HEK293 (cell line): ENCODE measurements around the gene TNFRSF4.

ENCODE experiments used
- ATF2 ChIP-seq: fragments of 450-650 bp; formaldehyde crosslinking; IDR thresholded peaks from 2 replicates; pipeline ENCODE4 v1.5.1; 2016; ENCODE audit warnings: missing biosample characterization, missing genetic modification characterization, low read depth
- EGR2 ChIP-seq: fragments of 450-650 bp; formaldehyde crosslinking; IDR thresholded peaks from 2 replicates; pipeline ENCODE4 v1.5.1; 2016; ENCODE audit warnings: low read depth, missing biosample characterization, missing genetic modification characterization
- GFI1B ChIP-seq: fragments of 450-650 bp; formaldehyde crosslinking; IDR thresholded peaks from 2 replicates; pipeline ENCODE4 v1.5.1; 2016; ENCODE audit warnings: missing biosample characterization, missing genetic modification characterization
- KLF8 ChIP-seq: fragments of 450-650 bp; formaldehyde crosslinking; IDR thresholded peaks from 2 replicates; pipeline ENCODE4 v1.5.1; 2016; ENCODE audit warnings: missing biosample characterization, missing genetic modification characterization
- OSR2 ChIP-seq: fragments of 450-650 bp; formaldehyde crosslinking; IDR thresholded peaks from 2 replicates; pipeline ENCODE4 v1.5.1; 2016; ENCODE audit warnings: missing biosample characterization, missing genetic modification characterization
- TCF7L2 ChIP-seq: IDR thresholded peaks from 2 replicates; pipeline ENCODE4 v1.6.1; 2011; ENCODE audit warnings: low read depth, mild to moderate bottlenecking, inconsistent platforms, low read length, moderate library complexity, borderline replicate concordance
- YY1 ChIP-seq: fragments of 450-650 bp; formaldehyde crosslinking; IDR thresholded peaks from 2 replicates; pipeline ENCODE4 v1.5.1; 2018; ENCODE audit warnings: missing biosample characterization, missing genetic modification characterization
- ZBTB17 ChIP-seq: fragments of 450-650 bp; formaldehyde crosslinking; IDR thresholded peaks from 2 replicates; pipeline ENCODE4 v1.5.1; 2016; ENCODE audit warnings: missing biosample characterization, missing genetic modification characterization
- ZNF140 ChIP-seq: fragments of 450-650 bp; formaldehyde crosslinking; IDR thresholded peaks from 2 replicates; pipeline ENCODE4 v1.5.1; 2016; ENCODE audit warnings: missing biosample characterization, missing genetic modification characterization
- ZNF169 ChIP-seq: fragments of 450-650 bp; formaldehyde crosslinking; IDR thresholded peaks from 2 replicates; pipeline ENCODE4 v1.5.1; 2016; ENCODE audit warnings: missing biosample characterization, missing genetic modification characterization
- ZNF202 ChIP-seq: fragments of 450-650 bp; formaldehyde crosslinking; IDR thresholded peaks from 2 replicates; pipeline ENCODE4 v1.5.1; 2016; ENCODE audit warnings: missing biosample characterization, missing genetic modification characterization, borderline replicate concordance
- ZNF239 ChIP-seq: fragments of 450-650 bp; formaldehyde crosslinking; IDR thresholded peaks from 2 replicates; pipeline ENCODE4 v1.5.1; 2016; ENCODE audit warnings: missing biosample characterization, missing genetic modification characterization
- ZNF274 ChIP-seq, 2 experiments: fragments of 200-500 bp in 1 of 2; fragments of 450-650 bp in 1 of 2; sonication (Bioruptor generic) in 1 of 2; formaldehyde crosslinking in 1 of 2; IDR thresholded peaks; 2 replicates each; pipeline versions ENCODE4 v1.5.1 to v1.6.1; 2014 to 2016; ENCODE audit warnings: borderline replicate concordance in 1 of 2, inconsistent platforms in 1 of 2, low read length in 1 of 2, missing biosample characterization in 1 of 2, missing genetic modification characterization in 1 of 2
- ZNF561 ChIP-seq: fragments of 450-650 bp; IDR thresholded peaks from 2 replicates; pipeline ENCODE4 v1.5.1; 2018; ENCODE audit warnings: missing biosample characterization, missing genetic modification characterization, borderline replicate concordance
- ZNF571 ChIP-seq: fragments of 450-650 bp; formaldehyde crosslinking; IDR thresholded peaks from 2 replicates; pipeline ENCODE4 v1.5.0; 2017; ENCODE audit warnings: missing biosample characterization, missing genetic modification characterization
- ZNF600 ChIP-seq: fragments of 450-650 bp; formaldehyde crosslinking; IDR thresholded peaks from 2 replicates; pipeline ENCODE4 v1.5.1; 2016; ENCODE audit warnings: missing biosample characterization, missing genetic modification characterization
- ZNF621 ChIP-seq: fragments of 450-650 bp; formaldehyde crosslinking; IDR thresholded peaks from 2 replicates; pipeline ENCODE4 v1.5.1; 2017; ENCODE audit warnings: missing biosample characterization, missing genetic modification characterization
- ZNF645 ChIP-seq: fragments of 450-650 bp; formaldehyde crosslinking; IDR thresholded peaks from 2 replicates; pipeline ENCODE4; 2016; ENCODE audit warnings: missing biosample characterization, missing genetic modification characterization
- ZNF677 ChIP-seq: fragments of 450-650 bp; IDR thresholded peaks from 2 replicates; pipeline ENCODE4 v1.5.0; 2018; ENCODE audit warnings: missing biosample characterization, mild to moderate bottlenecking, missing genetic modification characterization, moderate library complexity
- ZNF777 ChIP-seq: fragments of 450-650 bp; formaldehyde crosslinking; IDR thresholded peaks from 2 replicates; pipeline ENCODE4 v1.5.1; 2017; ENCODE audit warnings: missing biosample characterization, missing genetic modification characterization, borderline replicate concordance
- ZNF843 ChIP-seq: fragments of 450-650 bp; formaldehyde crosslinking; IDR thresholded peaks from 2 replicates; pipeline ENCODE4 v1.5.1; 2016; ENCODE audit warnings: missing biosample characterization, missing genetic modification characterization
- ZSCAN16 ChIP-seq: fragments of 450-650 bp; formaldehyde crosslinking; IDR thresholded peaks from 2 replicates; pipeline ENCODE4 v1.5.1; 2016; ENCODE audit warnings: missing biosample characterization, missing genetic modification characterization
- TF ChIP-seq, protein P1 (sequence below): fragments of 450-650 bp; formaldehyde crosslinking; IDR thresholded peaks from 2 replicates; pipeline ENCODE4 v1.5.1; 2016; ENCODE audit warnings: missing biosample characterization, missing genetic modification characterization, borderline replicate concordance
- TF ChIP-seq, protein P2 (sequence below): fragments of 450-650 bp; formaldehyde crosslinking; IDR thresholded peaks from 2 replicates; pipeline ENCODE4 v1.5.1; 2016; ENCODE audit warnings: missing biosample characterization, missing genetic modification characterization
- TF ChIP-seq, protein P3 (sequence below): fragments of 450-650 bp; formaldehyde crosslinking; IDR thresholded peaks from 2 replicates; pipeline ENCODE4 v1.5.1; 2016; ENCODE audit warnings: missing biosample characterization, missing genetic modification characterization

The TNFRSF4 gene

DNA sequence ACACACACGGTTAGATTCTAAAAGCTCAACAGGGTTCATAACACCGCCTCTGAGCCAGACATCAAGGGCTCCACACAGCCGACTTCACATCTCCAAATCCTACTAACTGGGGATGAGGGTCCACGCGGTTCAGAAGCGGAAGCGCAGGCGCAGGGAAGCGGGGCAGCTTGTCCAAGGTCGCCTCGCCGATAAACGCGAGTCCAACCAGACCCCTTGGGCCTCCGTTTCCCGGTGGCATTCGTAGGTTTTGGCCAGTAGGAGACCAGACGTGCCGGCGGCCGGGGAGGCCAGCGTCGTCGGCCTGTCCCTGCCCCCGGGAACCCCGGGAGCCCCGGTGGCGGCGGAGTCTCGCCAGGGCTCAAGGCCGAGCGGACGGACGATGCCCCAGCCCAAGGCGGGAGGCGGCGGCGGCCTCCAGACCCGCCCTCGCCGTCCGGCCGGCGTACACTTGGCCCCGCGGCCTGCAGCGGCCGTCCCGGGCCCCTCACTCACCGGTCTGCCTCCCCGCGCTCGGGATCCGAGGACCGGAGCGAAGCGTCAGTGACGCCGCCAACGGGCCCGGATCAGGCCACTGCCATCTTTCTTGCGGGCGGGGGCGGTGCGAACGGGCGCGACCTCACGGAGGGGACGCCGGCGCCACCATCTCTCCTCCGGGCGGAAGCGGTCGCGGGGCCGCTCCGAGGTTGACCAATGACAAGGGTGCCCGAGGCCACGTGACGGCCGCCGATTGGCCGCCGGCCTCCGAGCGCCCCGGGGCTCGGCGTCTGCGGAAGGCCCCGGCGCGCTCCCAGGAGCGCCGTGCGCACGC is 17.7 kb upstream of the TNFRSF4 start, which contains the start of gene SDF4 (continued):
- TF ChIP-seq ZNF239 (tag by site-specific recombination) (no peak), ATF2 (no peak), ZNF843 (tag by site-specific recombination) (0 out of 2 replicates have a peak, but pooled peaks have one; percentile 37), ZSCAN16 (tag by site-specific recombination) (no peak), ZNF571 (tag by site-specific recombination) (no peak), EGR2 (tag by site-specific recombination) (peak; percentile 27; the same call in 1 of the 2 replicates), ZNF645 (tag by site-specific recombination) (no peak), ZNF561 (peak; percentile 93; the same call in 1 of the 2 replicates), ZNF169 (no peak), ZNF621 (no peak), TCF7L2 (no peak), ZNF677 (tag by site-specific recombination) (peak; percentile 39; the same call in 1 of the 2 replicates), ZNF140 (tag by site-specific recombination) (no peak), ZNF274 (IDR thresholded peaks at IDR 0.05; ENCODE audit: low read length) (no peak), ZNF274 (tag by site-specific recombination; IDR thresholded peaks at IDR 0.05; ENCODE audit: borderline replicate concordance) (no peak), ZNF202 (tag by site-specific recombination) (no peak), ZNF600 (tag by site-specific recombination) (no peak), GFI1B (tag by site-specific recombination) (no peak), OSR2 (tag by site-specific recombination) (0 out of 2 replicates have a peak, but pooled peaks have one; percentile 14), KLF8 (tag by site-specific recombination) (peak; percentile 92), YY1 (tag by site-specific recombination) (peak; percentile 99), ZNF777 (tag by site-specific recombination) (no peak), ZBTB17 (no peak)
- TF ChIP-seq, protein P1, sequence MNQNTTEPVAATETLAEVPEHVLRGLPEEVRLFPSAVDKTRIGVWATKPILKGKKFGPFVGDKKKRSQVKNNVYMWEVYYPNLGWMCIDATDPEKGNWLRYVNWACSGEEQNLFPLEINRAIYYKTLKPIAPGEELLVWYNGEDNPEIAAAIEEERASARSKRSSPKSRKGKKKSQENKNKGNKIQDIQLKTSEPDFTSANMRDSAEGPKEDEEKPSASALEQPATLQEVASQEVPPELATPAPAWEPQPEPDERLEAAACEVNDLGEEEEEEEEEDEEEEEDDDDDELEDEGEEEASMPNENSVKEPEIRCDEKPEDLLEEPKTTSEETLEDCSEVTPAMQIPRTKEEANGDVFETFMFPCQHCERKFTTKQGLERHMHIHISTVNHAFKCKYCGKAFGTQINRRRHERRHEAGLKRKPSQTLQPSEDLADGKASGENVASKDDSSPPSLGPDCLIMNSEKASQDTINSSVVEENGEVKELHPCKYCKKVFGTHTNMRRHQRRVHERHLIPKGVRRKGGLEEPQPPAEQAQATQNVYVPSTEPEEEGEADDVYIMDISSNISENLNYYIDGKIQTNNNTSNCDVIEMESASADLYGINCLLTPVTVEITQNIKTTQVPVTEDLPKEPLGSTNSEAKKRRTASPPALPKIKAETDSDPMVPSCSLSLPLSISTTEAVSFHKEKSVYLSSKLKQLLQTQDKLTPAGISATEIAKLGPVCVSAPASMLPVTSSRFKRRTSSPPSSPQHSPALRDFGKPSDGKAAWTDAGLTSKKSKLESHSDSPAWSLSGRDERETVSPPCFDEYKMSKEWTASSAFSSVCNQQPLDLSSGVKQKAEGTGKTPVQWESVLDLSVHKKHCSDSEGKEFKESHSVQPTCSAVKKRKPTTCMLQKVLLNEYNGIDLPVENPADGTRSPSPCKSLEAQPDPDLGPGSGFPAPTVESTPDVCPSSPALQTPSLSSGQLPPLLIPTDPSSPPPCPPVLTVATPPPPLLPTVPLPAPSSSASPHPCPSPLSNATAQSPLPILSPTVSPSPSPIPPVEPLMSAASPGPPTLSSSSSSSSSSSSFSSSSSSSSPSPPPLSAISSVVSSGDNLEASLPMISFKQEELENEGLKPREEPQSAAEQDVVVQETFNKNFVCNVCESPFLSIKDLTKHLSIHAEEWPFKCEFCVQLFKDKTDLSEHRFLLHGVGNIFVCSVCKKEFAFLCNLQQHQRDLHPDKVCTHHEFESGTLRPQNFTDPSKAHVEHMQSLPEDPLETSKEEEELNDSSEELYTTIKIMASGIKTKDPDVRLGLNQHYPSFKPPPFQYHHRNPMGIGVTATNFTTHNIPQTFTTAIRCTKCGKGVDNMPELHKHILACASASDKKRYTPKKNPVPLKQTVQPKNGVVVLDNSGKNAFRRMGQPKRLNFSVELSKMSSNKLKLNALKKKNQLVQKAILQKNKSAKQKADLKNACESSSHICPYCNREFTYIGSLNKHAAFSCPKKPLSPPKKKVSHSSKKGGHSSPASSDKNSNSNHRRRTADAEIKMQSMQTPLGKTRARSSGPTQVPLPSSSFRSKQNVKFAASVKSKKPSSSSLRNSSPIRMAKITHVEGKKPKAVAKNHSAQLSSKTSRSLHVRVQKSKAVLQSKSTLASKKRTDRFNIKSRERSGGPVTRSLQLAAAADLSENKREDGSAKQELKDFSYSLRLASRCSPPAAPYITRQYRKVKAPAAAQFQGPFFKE (tag by site-specific recombination), result no peak
- TF ChIP-seq, protein P2, sequence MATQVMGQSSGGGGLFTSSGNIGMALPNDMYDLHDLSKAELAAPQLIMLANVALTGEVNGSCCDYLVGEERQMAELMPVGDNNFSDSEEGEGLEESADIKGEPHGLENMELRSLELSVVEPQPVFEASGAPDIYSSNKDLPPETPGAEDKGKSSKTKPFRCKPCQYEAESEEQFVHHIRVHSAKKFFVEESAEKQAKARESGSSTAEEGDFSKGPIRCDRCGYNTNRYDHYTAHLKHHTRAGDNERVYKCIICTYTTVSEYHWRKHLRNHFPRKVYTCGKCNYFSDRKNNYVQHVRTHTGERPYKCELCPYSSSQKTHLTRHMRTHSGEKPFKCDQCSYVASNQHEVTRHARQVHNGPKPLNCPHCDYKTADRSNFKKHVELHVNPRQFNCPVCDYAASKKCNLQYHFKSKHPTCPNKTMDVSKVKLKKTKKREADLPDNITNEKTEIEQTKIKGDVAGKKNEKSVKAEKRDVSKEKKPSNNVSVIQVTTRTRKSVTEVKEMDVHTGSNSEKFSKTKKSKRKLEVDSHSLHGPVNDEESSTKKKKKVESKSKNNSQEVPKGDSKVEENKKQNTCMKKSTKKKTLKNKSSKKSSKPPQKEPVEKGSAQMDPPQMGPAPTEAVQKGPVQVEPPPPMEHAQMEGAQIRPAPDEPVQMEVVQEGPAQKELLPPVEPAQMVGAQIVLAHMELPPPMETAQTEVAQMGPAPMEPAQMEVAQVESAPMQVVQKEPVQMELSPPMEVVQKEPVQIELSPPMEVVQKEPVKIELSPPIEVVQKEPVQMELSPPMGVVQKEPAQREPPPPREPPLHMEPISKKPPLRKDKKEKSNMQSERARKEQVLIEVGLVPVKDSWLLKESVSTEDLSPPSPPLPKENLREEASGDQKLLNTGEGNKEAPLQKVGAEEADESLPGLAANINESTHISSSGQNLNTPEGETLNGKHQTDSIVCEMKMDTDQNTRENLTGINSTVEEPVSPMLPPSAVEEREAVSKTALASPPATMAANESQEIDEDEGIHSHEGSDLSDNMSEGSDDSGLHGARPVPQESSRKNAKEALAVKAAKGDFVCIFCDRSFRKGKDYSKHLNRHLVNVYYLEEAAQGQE (tag by site-specific recombination), result no peak
- TF ChIP-seq, protein P3, sequence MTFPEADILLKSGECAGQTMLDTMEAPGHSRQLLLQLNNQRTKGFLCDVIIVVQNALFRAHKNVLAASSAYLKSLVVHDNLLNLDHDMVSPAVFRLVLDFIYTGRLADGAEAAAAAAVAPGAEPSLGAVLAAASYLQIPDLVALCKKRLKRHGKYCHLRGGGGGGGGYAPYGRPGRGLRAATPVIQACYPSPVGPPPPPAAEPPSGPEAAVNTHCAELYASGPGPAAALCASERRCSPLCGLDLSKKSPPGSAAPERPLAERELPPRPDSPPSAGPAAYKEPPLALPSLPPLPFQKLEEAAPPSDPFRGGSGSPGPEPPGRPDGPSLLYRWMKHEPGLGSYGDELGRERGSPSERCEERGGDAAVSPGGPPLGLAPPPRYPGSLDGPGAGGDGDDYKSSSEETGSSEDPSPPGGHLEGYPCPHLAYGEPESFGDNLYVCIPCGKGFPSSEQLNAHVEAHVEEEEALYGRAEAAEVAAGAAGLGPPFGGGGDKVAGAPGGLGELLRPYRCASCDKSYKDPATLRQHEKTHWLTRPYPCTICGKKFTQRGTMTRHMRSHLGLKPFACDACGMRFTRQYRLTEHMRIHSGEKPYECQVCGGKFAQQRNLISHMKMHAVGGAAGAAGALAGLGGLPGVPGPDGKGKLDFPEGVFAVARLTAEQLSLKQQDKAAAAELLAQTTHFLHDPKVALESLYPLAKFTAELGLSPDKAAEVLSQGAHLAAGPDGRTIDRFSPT (tag by site-specific recombination), result no peak
